GM12874 (cell line): ENCODE measurements around the gene AKT3.

ENCODE experiments used
- TF ChIP-seq, protein P1 (sequence below): IDR thresholded peaks from 2 replicates; pipeline ENCODE4 v1.5.1; 2011; ENCODE audit warnings: low read depth, mild to moderate bottlenecking, control low read depth, low read length, moderate library complexity; ENCODE audit not compliant: insufficient read depth

AKT3 gene

DNA sequence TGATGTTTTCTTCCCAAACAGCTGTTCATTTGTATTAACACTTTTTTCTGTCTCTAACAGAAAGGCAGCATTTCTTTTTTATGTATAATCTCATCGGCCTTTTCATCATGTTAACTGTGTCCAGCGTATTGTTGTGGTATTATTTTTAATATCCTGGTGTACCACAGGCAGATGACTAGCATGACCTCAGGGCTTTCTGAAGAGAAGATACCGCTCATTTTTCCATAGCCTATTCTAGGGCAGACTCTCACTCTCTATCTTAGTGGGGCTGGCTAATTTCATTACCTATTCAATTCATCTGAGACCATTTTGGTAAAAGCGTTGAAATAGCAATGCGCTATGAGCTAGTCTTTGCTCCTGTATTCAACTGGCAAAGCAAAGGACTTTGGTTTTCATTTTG, 384.3 kb downstream of the AKT3 start:
- TF ChIP-seq, protein P1, sequence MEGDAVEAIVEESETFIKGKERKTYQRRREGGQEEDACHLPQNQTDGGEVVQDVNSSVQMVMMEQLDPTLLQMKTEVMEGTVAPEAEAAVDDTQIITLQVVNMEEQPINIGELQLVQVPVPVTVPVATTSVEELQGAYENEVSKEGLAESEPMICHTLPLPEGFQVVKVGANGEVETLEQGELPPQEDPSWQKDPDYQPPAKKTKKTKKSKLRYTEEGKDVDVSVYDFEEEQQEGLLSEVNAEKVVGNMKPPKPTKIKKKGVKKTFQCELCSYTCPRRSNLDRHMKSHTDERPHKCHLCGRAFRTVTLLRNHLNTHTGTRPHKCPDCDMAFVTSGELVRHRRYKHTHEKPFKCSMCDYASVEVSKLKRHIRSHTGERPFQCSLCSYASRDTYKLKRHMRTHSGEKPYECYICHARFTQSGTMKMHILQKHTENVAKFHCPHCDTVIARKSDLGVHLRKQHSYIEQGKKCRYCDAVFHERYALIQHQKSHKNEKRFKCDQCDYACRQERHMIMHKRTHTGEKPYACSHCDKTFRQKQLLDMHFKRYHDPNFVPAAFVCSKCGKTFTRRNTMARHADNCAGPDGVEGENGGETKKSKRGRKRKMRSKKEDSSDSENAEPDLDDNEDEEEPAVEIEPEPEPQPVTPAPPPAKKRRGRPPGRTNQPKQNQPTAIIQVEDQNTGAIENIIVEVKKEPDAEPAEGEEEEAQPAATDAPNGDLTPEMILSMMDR: no peak

DNA sequence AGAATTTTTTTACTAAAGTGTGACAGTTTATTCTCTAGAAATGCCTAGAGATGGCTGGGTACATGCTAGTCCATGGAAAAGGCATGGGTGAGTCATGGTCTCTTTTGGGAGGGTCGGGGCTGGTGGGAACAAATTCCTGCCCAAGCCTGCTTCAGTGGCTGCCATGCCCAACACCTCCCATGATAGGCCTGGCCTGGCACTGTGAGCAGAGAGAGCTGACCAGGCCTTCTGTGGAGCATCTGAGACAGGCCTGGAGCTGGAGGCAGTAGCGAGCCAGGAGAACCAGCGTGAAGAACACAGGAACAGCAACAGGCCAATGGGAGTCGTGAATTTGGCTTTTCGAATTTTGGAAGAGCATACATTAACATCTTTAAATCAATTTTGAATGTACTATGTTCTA, 385.0 kb downstream of the AKT3 start:
- TF ChIP-seq, protein P1: no peak

DNA sequence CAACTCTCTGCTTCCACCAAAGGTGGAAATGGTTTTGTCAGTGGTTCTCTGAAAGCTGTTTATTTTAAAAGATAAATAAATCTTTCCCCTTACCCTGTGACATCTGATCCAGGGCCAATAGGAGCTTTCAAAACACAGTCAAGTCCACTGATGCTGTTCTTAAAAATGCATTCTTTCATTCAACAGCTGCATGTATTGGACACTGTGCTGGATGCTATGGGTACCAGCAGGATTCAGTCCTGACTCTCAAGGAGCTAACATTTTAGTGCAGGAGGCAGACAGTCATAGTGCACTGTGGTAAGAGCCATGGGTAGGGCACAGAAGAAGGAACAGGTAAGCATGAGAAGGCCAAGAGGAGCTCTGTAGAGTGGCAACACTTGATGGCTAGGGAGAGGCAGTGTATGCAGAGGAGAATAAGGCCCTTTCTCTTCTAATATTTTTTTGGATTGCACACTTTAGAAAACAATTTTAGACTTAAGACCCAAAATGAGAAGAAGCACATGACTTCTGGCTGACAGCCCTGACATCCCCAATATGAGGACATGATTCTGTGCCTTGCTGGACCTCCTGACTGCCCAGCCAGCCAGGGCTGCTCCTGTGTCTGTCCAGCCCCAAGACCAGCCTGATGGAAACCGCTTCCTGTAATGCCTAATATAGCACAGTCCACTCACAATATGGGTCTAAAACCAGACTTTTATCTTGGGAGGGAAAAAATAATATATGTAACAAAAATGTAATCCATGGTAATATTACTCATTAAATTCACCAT, 386.9 kb downstream of the AKT3 start:
- TF ChIP-seq, protein P1: no peak

DNA sequence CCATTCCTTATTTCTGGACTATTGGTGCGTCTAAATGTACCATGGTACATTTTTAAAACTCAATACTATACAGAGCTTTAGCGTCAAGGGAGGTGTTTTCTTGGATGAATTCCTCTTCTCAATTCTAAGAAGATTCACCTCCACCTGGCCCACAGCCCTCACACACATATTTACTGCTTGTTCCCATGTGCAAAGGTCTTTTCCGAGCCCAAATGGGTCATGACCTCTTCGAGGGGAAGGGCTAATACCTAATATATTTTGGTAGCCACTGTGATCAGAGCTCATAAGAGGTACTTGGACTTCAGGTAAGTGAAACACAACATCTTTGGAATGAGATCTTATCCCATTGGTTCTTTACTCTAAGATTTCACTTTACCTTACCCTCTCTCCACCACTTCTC, 388.3 kb downstream of the AKT3 start:
- TF ChIP-seq, protein P1: no peak

DNA sequence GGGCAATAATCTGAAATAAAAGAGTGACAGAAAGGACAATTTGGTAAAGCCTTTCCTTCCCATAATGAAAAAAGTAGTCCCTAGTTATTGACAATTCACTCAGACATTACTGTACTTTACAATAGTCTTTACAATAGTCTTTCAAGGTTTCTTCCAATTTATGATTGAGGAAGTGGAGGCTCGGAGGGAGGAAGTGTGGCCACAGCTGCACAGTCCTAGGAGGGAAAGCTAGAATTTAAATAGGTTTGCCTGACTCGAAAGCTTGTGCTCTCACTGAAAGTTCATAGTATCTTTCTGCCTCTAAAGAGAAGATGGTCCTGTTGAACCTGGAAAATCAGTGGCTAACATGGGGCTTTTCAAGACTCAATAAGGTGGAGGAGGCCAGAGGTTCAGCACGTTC, 391.0 kb downstream of the AKT3 start:
- TF ChIP-seq, protein P1: no peak

DNA sequence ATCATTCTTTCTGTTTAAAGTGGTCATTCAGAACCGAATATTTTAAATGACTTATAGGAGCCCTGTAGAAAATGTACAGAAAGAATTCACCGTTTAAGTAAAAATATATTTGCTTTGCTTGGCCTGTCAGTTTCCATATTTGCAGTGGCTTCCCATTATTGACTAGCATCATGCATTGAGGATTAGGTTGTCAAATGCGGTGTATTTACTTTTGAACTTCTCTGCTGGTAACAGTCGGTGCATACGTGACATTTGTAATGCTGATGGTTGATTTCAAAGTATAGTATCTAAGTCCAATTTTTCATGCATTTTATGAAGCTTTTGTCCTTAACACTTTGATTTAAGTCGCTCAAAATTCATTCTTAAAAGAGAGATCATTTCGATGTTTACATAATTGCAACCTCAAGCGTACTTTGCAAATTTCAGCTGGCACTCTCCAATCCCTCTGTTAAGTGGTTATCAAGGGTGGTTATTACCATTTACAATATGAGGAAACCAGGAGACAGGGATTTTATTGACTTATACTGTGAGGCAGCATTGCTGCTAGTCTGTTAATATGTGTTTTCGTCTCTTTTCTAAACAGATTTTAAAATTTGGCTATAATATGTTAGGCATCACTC, 392.6 kb downstream of the AKT3 start:
- TF ChIP-seq, protein P1: no peak

DNA sequence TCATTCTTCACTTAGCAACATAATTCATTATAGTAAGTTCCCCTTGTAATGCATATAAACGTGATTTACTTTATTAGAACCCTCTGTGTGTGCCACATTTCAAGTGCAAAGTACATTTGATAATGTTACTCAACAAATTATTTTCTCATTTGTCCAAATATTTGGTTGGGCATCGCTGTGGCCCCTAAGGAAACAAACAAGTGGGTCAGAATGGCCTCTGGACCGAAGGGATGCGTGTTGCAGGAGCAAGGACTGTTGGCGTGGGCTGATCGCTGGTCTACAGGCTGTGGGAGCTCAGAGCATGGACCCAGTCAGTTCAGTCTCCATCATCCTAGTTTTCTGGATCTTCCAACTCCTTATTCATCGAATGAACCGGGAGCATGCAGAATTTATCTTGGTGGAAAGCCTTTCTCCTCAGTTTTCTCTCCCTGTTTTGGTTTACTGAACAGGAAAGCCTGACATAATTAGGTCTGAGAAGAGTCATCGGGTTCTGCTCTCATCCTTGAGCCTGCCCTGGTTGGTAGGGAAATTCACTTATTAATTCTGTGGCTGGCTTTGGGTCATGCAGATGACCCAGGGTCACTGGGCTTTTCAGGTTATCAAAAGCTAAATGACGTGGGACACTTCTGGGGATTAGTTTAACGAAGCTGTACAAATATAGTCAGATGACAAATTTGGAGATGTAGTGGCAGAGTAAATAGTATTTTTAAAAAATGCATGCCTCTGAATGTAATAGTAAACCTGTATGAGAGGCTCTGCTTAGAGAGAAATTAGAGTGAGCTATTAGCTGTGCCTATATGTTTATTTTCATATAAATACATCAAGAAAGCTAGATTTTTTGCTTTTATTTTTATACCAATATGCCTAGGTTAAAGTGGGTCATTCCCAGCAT, 394.0 kb downstream of the AKT3 start:
- TF ChIP-seq, protein P1: no peak
